Measurements from ENCODE around the gene PFN4. TPM values are rescaled to one million over a fixed set of nuclear protein-coding genes. Genes with fewer than 3 reads are reported as not detected.

Gene PFN4
- total and polyA plus RNA-seq, 2 of the 4 experiments (the other 2 are of a cell fraction): 0.36 to 0.48 TPM

- dilution Hi-C loops (cut with HindIII; ENCODE audit: low sequenced_read_pairs, unreplicated experiment): no loop called here
- no CpG with 5 or more reads among the region's 2 CpGs for WGBS, 2 experiments (ENCODE audit: extremely low coverage in 2 of 2, insufficient read length in 1 of 2)
Observed at GRCh38 chr2:24115057-24115456, 8.1 kb downstream of the PFN4 start.

More at GRCh38 chr2:24115057-24115456, 8.1 kb downstream of the PFN4 start:
- Histone ChIP-seq H2BK15ac (ENCODE audit: low read depth, low read length) (no peak overlapping the region), H3K4me2 (ENCODE audit: low read depth, low read length) (no peak overlapping the region), H2AK9ac (replicated peaks; ENCODE audit: low read depth, low read length, poor library complexity) (no peak overlapping the region), H3K36me3 (ENCODE audit: control insufficient read depth, insufficient read depth, low read length) (no peaks in the 10 kb centered on the region; the same call in 1 of the 2 replicates), H3K56ac (ENCODE audit: extremely low read depth, insufficient read depth, low read length) (no peak overlapping the region), H3K18ac (ENCODE audit: low read depth, low read length) (no peak overlapping the region), H3K9me1 (ENCODE audit: insufficient read depth, low read length) (no peaks in the 10 kb centered on the region), H3K27me3 (ENCODE audit: control insufficient read depth, insufficient read depth, low read length) (no peaks in the 10 kb centered on the region), H3K9me3 (ENCODE audit: control insufficient read depth, insufficient read depth, low read length) (peaks cover 8% of the 10 kb centered on the region), H3K9ac (ENCODE audit: low read depth, low read length) (no peak overlapping the region), H3K14ac (replicated peaks; ENCODE audit: low read depth, low read length) (no peak overlapping the region), H4K91ac (ENCODE audit: insufficient read depth, low read depth, low read length) (no peak overlapping the region), H3K27ac (ENCODE audit: insufficient read depth, low read length) (no peak overlapping the region), H3K4me1 (ENCODE audit: control insufficient read depth, insufficient read depth, low read length) (no peaks in the 10 kb centered on the region), H2BK20ac (ENCODE audit: low read depth, low read length) (no peak overlapping the region), H2AK5ac (ENCODE audit: low read depth, low read length) (no peak overlapping the region), H3K4ac (ENCODE audit: low read depth, low read length) (no peak overlapping the region), H2BK120ac (ENCODE audit: low read depth, low read length) (no peak overlapping the region), H4K5ac (ENCODE audit: low read depth, low read length) (no peak overlapping the region), H2AFZ (replicated peaks; ENCODE audit: low read length, poor library complexity) (peak overlapping the region; percentile 35), H3K4me3 (ENCODE audit: insufficient read depth, low read depth, low read length) (no peak overlapping the region), H4K20me1 (ENCODE audit: insufficient read depth, low read length) (no peaks in the 10 kb centered on the region), H4K8ac (ENCODE audit: low read depth in 2 of 2, low read length in 2 of 2) (no peak overlapping the region), H3K79me1 (ENCODE audit: low read depth in 1 of 2, low read length in 2 of 2) (no peaks in the 10 kb centered on the region), H3K23ac (ENCODE audit: low read depth, low read length) (no peak overlapping the region), H2BK5ac (ENCODE audit: low read depth, low read length, poor library complexity, severe bottlenecking) (no peak overlapping the region)
- DNase-seq (peak; percentile 59), ATAC-seq (ENCODE audit: low read depth) (no peak)
- in situ Hi-C loops (cut with MboI; ENCODE audit: low sequenced_read_pairs): no loop called here
- intact Hi-C loops (cut with micrococcal nuclease): no loop called here
- no TSS peak for BruUV-seq (replicated peaks)
- ChIA-PET CTCF (no interaction called here), POLR2A (ENCODE audit: unreplicated experiment) (no interaction called here)
- TF ChIP-seq CEBPB (IDR thresholded peaks at IDR 0.05; ENCODE audit: low read depth, low read length): no peak
- TF ChIP-seq RAD21 (IDR thresholded peaks at IDR 0.05; ENCODE audit: low read length): no peak
- TF ChIP-seq MAFK (IDR thresholded peaks at IDR 0.05; ENCODE audit: low read depth, low read length): no peak
